Osteocyte (in vitro differentiated cells): ENCODE results near the gene CIP2A. TPM values are rescaled to one million over a fixed set of nuclear protein-coding genes. Genes with fewer than 3 reads are reported as not detected.
A peak's percentile ranks its signal among the peaks of the same experiment; 100 is the strongest.

Experiments used
- DNase-seq: peaks from one replicate; pipeline ENCODE4 v3.0.0; 2021; ENCODE audit warnings: mixed read lengths; ENCODE audit not compliant: unreplicated experiment; ENCODE audit errors: extremely low spot score
- H3K27ac Mint-ChIP-seq: one replicate; pipeline ENCODE4 v1.8.0; 2021; ENCODE audit warnings: mild to moderate bottlenecking, mixed read lengths; ENCODE audit not compliant: unreplicated experiment
- H3K27me3 Mint-ChIP-seq: one replicate; pipeline ENCODE4 v1.8.0; 2021; ENCODE audit warnings: mixed read lengths; ENCODE audit not compliant: unreplicated experiment
- H3K36me3 Mint-ChIP-seq: one replicate; pipeline ENCODE4 v1.8.0; 2021; ENCODE audit warnings: mixed read lengths; ENCODE audit not compliant: unreplicated experiment
- H3K4me1 Mint-ChIP-seq: one replicate; pipeline ENCODE4 v1.8.0; 2021; ENCODE audit warnings: mixed read lengths; ENCODE audit not compliant: unreplicated experiment
- H3K4me3 Mint-ChIP-seq: one replicate; pipeline ENCODE4 v1.8.0; 2021; ENCODE audit warnings: mild to moderate bottlenecking, moderate library complexity, mixed read lengths; ENCODE audit not compliant: unreplicated experiment
- H3K9me3 Mint-ChIP-seq: one replicate; pipeline ENCODE4 v1.8.0; 2021; ENCODE audit warnings: mixed read lengths; ENCODE audit not compliant: unreplicated experiment
- CTCF ChIP-seq: fragments of 200-600 bp; sonication (generic); IDR thresholded peaks from 2 replicates; pipeline ENCODE4 v1.5.0; 2021; ENCODE audit warnings: antibody characterized with exemption, mild to moderate bottlenecking, moderate library complexity
- total RNA-seq: library from RNA; stranded (reverse); gene quantifications from 2 replicates; pipeline ENCODE4 v1.2.1, GENCODE V29; 2021

Gene CIP2A
- total RNA-seq, 1 donor from 2014 or later = 10.2 TPM

DNA sequence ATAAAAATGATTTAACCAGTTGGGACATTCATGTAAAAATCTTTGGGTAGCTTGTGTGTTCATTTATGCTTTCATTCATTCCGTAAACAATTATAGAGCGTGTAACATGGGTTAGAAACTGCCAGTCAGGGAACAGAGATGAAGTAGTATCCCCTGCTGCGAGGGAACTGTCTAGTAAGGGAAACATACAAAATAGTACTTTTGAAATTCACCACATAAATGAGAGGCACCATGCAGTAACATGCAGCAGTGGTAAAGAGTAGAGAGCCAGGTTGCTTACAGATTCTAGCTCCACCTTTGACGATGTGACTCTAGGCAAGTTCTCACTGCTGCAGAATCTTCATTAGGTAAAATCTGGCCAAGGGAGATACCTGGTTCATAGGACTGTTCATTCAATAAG is 1.2 kb upstream of the CIP2A start:
- no peak for TF ChIP-seq CTCF
- Mint-ChIP-seq H3K9me3 (no peaks in the 10 kb centered on the region), H3K36me3 (no peaks in the 10 kb centered on the region), H3K4me3 (peak overlapping the region; percentile 99), H3K27me3 (no peaks in the 10 kb centered on the region), H3K4me1 (peaks cover 37% of the 10 kb centered on the region), H3K27ac (peak overlapping the region; percentile 100)
- no peak for DNase-seq

DNA sequence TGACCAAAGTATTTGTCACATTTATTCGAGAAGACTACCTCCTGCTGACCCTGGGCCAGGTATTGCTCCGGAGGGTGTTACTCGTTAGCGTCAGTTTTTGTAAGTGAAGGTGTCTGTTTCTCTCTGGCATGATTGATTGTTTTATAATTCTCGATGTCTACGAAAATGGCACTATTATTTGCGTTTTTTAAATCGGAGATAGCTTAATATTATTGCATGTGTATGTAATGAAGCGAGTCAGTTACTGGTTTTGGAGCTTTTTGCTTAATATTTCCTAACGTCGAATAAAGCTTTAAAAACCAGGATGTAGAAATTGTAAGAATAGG is 723 bp upstream of the CIP2A start:
- H3K36me3 Mint-ChIP-seq = no peaks in the 10 kb centered on the region
- DNase-seq = no peak
- H3K9me3 Mint-ChIP-seq = no peaks in the 10 kb centered on the region
- peak overlapping the region; percentile 100 for H3K27ac Mint-ChIP-seq
- H3K4me3 Mint-ChIP-seq = peak overlapping the region; percentile 99
- no peaks in the 10 kb centered on the region for H3K27me3 Mint-ChIP-seq
- H3K4me1 Mint-ChIP-seq = peaks cover 41% of the 10 kb centered on the region
- no peak for TF ChIP-seq CTCF

DNA sequence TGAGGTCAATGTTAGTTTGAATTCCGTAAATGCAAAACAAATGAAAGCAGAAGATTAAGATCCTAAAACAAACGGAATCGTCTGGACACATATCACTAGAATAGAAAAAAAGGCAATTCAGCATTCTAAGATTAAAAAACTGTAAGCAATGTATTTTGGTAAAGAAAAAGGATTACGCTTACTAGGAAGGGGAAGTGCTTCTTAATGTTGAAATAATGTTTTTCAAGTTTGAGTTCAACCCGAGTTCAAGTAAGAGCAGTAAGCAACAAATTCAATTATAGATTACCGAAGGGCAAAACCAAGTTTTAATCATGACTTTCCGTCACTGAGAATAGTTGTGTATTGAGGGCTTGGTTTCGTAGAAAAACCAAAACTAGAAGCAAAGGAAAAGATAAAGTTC is 637 bp downstream of the CIP2A start:
- DNase-seq = no peak
- Mint-ChIP-seq H3K9me3 (no peaks in the 10 kb centered on the region), H3K4me1 (peaks cover 45% of the 10 kb centered on the region), H3K36me3 (no peaks in the 10 kb centered on the region), H3K4me3 (peak overlapping the region; percentile 99), H3K27ac (peak overlapping the region; percentile 100), H3K27me3 (no peaks in the 10 kb centered on the region)
- TF ChIP-seq CTCF = no peak

DNA sequence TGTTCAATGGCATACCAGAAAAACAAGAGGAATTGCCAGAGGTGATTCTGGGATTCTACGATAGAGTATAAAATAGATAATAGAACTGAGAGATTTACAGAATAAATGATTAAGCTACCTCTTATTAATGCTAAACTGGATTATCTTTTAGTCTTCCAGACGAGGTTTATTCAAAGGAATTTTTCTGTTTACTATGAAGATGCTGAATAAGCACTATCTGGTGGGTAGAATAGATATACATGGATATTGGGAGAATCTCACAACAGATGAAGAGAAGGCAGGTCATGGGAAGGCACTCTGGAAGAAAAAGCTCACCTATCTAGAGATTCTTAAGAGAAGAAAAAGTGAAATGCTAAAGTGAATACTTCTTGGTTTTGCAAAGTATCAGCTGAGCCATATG is 11.2 kb downstream of the CIP2A start:
- H3K4me1 Mint-ChIP-seq = no peaks in the 10 kb centered on the region
- peaks cover 8% of the 10 kb centered on the region for H3K9me3 Mint-ChIP-seq
- no peak for TF ChIP-seq CTCF
- H3K4me3 Mint-ChIP-seq = no peak overlapping the region
- H3K36me3 Mint-ChIP-seq = peaks cover 14% of the 10 kb centered on the region
- DNase-seq = no peak
- H3K27ac Mint-ChIP-seq = no peak overlapping the region
- no peaks in the 10 kb centered on the region for H3K27me3 Mint-ChIP-seq

DNA sequence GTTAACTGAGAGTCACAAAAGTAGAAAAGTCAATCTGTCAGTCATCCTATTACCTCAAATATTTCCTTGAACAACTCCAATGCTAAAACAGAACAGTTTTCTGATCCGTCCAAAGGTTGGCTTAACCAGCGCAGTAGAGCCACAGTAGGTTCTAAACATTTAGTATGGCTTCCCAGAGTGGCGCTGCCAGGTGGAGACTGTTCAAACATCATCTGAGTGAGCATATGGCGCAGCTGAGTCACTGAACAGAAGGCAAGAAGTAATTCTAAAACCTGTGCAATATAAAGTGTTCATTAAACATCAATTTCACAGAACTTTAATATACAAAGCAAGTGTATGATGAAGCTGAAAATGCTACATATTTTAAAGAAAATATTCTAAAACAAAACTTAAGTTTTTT is 19.9 kb downstream of the CIP2A start:
- Mint-ChIP-seq H3K9me3 (peaks cover 8% of the 10 kb centered on the region), H3K36me3 (peaks cover 13% of the 10 kb centered on the region), H3K4me1 (peaks cover 2% of the 10 kb centered on the region), H3K27me3 (no peaks in the 10 kb centered on the region), H3K4me3 (no peak overlapping the region), H3K27ac (no peak overlapping the region)
- TF ChIP-seq CTCF = no peak
- DNase-seq = no peak
